Small intestine (tissue), 7 donors: ENCODE measurements around the gene B9D1. TPM values are rescaled to one million over a fixed set of nuclear protein-coding genes. Genes with fewer than 3 reads are reported as not detected.
"Not testable (repeated sequence)": the region's sequence is repeated elsewhere in the genome, so short reads cannot be mapped to it uniquely, and the experiment has no call there.

Source experiments
- DNase-seq, 2 donors: peaks; one replicate each; pipeline versions ENCODE4 v3.0.0 to v3.0.0-alpha.2; 2013
- FAIRE-seq: peaks from 2 replicates; lab custom pipeline; 2012; peaks lifted over from hg19 to GRCh38; lab: Jason Lieb, UNC
- H3K27ac ChIP-seq, 3 donors: one replicate each; pipeline ENCODE4 v1.5.1; 2013; ENCODE audit warnings: low read length in 2 of 3, mild to moderate bottlenecking in 2 of 3, control low read depth in 1 of 3, inconsistent platforms in 1 of 3, low read depth in 1 of 3, moderate library complexity in 1 of 3
- H3K27me3 ChIP-seq, 3 donors: one replicate each; pipeline ENCODE4 v1.6.1; 2013; ENCODE audit warnings: low read length in 3 of 3, inconsistent platforms in 1 of 3; ENCODE audit not compliant: control insufficient read depth in 3 of 3, insufficient read depth in 3 of 3
- H3K36me3 ChIP-seq, 3 donors: one replicate each; pipeline ENCODE4 v1.6.1; 2013; ENCODE audit warnings: low read length in 3 of 3, inconsistent platforms in 1 of 3, low read depth in 1 of 3, mild to moderate bottlenecking in 1 of 3, moderate library complexity in 1 of 3; ENCODE audit not compliant: control insufficient read depth in 3 of 3, insufficient read depth in 2 of 3
- H3K4me1 ChIP-seq, 3 donors: one replicate each; pipeline ENCODE4 v1.6.1; 2013; ENCODE audit warnings: low read length in 2 of 3, inconsistent platforms in 1 of 3, low read depth in 1 of 3, mild to moderate bottlenecking in 1 of 3, moderate library complexity in 1 of 3; ENCODE audit not compliant: control insufficient read depth in 3 of 3, insufficient read depth in 2 of 3
- H3K4me3 ChIP-seq, 3 donors: one replicate each; pipeline ENCODE4 v1.5.1; 2013; ENCODE audit warnings: low read length in 3 of 3, control low read depth in 1 of 3, inconsistent platforms in 1 of 3, low read depth in 1 of 3, mild to moderate bottlenecking in 1 of 3, moderate library complexity in 1 of 3
- H3K9me3 ChIP-seq, 2 donors: one replicate each; pipeline ENCODE4 v1.6.1; 2013; ENCODE audit warnings: low read depth in 1 of 2, low read length in 1 of 2; ENCODE audit not compliant: control insufficient read depth in 2 of 2, insufficient read depth in 1 of 2
- WGBS, 3 donors: extraction: QIAGEN DNeasy Blood & Tissue Kit; methylation state at CpG; one replicate each; pipeline ENCODE4 v1.1.7; 2013; 5-methylcytosine and 5-hydroxymethylcytosine counted together
- polyA plus RNA-seq, 4 donors: library from polyadenylated mRNA; stranded (reverse) in 3 of 4; unstranded in 1 of 4; fragments of 200-250 nt in 3 of 4; fragments of 120-200 nt in 1 of 4; gene quantifications; one replicate each; pipeline versions ENCODE4 v1.2.1 to v1.2.3, GENCODE V29; 2013
- donor health status: healthy with polysubstance abuse.
- donor health status: control.
- donor health status: control.
- donor health status: Bipolar disorder and iron deficiency.
- donor health status: healthy.

Gene B9D1
- polyA plus RNA-seq, 4 donors: 2.2 to 18.1 (median 12.9) TPM

GRCh38 chr17:19361944-19362276 lies 613 bp downstream of the B9D1 start:
- H3K4me1 ChIP-seq: peaks cover 0 to 5% (median 2%) of the 10 kb centered on the region in 3 donors
- H3K27ac ChIP-seq: peak overlapping the region in 1 of 3 donors; percentile 95
- 13 to 21% (median 18%) methylated on average over 12 to 16 of the region's 16 CpGs for WGBS, 3 donors
- H3K27me3 ChIP-seq: no peaks in the 10 kb centered on the region
- FAIRE-seq (no peak), DNase-seq (no peak)
- peaks cover 0 to 32% (median 0%) of the 10 kb centered on the region in 3 donors for H3K36me3 ChIP-seq
- H3K4me3 ChIP-seq: peak overlapping the region; percentile 47 to 76 (median 71)
- H3K9me3 ChIP-seq: no peaks in the 10 kb centered on the region

GRCh38 chr17:19361326-19361725 lies 1.2 kb downstream of the B9D1 start:
- Histone ChIP-seq H3K4me1 (peaks cover 0 to 5% (median 2%) of the 10 kb centered on the region in 3 donors), H3K4me3 (no peak overlapping the region), H3K36me3 (peaks cover 0 to 35% (median 0%) of the 10 kb centered on the region in 3 donors), H3K27me3 (no peaks in the 10 kb centered on the region), H3K27ac (no peak overlapping the region), H3K9me3 (no peaks in the 10 kb centered on the region)
- FAIRE-seq: no peak
- DNase-seq: no peak
- 75 to 79% (median 77%) methylated on average over 6 of the region's 6 CpGs for WGBS, 3 donors

DNA sequence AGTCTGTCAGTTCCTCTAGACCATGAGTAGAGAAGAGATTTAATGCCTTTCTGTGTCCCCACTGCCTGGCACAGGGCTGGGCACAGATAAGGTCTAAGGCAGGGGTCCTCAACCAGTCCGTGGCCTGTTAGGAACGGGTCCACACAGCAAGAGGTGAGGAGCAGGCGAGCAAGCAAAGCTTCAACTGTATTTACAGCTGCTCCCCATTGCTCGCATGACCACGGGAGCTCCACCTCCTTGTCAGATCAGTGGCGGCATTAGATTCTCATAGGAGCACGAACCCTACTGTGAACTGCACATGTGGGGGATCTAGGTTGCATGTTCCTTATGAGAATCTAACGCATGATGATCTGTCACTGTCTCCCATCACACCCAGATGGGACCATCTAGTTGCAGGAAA lies 1.8 kb downstream of the B9D1 start:
- H3K9me3 ChIP-seq: no peaks in the 10 kb centered on the region
- DNase-seq (no peak), FAIRE-seq (no peak)
- no peak overlapping the region for H3K4me3 ChIP-seq
- peaks cover 0 to 5% (median 2%) of the 10 kb centered on the region in 3 donors for H3K4me1 ChIP-seq
- H3K27me3 ChIP-seq: no peaks in the 10 kb centered on the region
- peaks cover 0 to 37% (median 0%) of the 10 kb centered on the region in 3 donors for H3K36me3 ChIP-seq
- WGBS, 3 donors: 90 to 92% (median 90%) methylated on average over 8 of the region's 8 CpGs
- no peak overlapping the region for H3K27ac ChIP-seq

GRCh38 chr17:19359856-19360255 lies 2.7 kb downstream of the B9D1 start:
- 87 to 95% (median 93%) methylated on average over 4 to 5 of the region's 5 CpGs for WGBS, 3 donors
- Histone ChIP-seq H3K36me3 (peaks cover 0 to 37% (median 0%) of the 10 kb centered on the region in 3 donors), H3K4me3 (no peak overlapping the region), H3K4me1 (peaks cover 0 to 5% (median 2%) of the 10 kb centered on the region in 3 donors), H3K27ac (no peak overlapping the region), H3K27me3 (no peaks in the 10 kb centered on the region), H3K9me3 (no peaks in the 10 kb centered on the region)
- FAIRE-seq: no peak
- DNase-seq: no peak

DNA sequence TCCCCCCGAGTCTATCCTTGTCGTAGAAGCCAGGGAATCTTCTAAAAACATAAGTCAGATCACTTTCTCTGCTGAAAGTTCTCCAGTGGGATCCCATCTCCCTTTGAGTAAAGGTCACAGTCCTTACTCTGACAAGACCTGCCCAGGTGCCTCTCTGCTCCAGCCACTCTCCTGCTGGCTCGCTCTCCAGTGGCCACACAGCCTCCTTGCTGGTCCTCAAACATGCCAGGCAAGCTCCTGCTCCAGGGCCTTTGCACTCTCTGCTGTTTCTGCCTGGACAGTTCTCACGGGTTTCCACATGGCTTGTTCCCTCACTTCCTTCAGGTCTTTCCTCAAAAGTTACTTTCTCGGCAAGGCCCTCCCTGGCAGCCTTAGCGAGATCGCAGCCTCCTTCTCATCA lies 3.4 kb downstream of the B9D1 start:
- H3K4me1 ChIP-seq: peaks cover 0 to 5% (median 2%) of the 10 kb centered on the region in 3 donors
- no peak overlapping the region for H3K4me3 ChIP-seq
- DNase-seq (no peak), FAIRE-seq (no peak)
- no peak overlapping the region for H3K27ac ChIP-seq
- H3K9me3 ChIP-seq: no peaks in the 10 kb centered on the region
- WGBS, 3 donors: 79 to 88% (median 88%) methylated on average over 7 of the region's 7 CpGs
- peaks cover 0 to 37% (median 0%) of the 10 kb centered on the region in 3 donors for H3K36me3 ChIP-seq
- no peaks in the 10 kb centered on the region for H3K27me3 ChIP-seq

DNA sequence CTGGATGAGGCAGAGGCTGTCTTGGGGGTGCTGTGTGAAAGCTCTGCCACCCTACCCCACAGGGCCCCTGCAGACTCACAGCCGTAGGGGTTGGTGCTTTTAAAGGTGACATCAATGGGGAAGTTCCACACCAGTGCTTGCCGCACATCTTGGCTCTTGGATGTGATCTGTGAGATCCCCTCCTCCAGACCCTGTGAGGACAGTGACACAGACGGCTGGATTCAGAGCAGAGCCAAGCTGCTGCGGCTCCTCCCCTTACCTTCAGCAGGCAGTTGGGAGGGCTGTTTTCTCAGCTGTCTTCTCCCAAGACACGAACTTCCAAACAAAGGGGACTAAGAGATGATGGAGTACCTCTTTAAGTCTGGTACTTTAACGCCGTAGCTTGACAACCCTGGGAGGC lies 4.8 kb downstream of the B9D1 start:
- peaks cover 0 to 37% (median 0%) of the 10 kb centered on the region in 3 donors for H3K36me3 ChIP-seq
- no peaks in the 10 kb centered on the region for H3K9me3 ChIP-seq
- FAIRE-seq: no peak
- 69 to 82% (median 73%) methylated on average over 7 of the region's 7 CpGs for WGBS, 3 donors
- no peak for DNase-seq
- peaks cover 0 to 2% (median 0%) of the 10 kb centered on the region in 3 donors for H3K4me1 ChIP-seq
- no peaks in the 10 kb centered on the region for H3K27me3 ChIP-seq
- H3K4me3 ChIP-seq: no peak overlapping the region
- no peak overlapping the region for H3K27ac ChIP-seq

DNA sequence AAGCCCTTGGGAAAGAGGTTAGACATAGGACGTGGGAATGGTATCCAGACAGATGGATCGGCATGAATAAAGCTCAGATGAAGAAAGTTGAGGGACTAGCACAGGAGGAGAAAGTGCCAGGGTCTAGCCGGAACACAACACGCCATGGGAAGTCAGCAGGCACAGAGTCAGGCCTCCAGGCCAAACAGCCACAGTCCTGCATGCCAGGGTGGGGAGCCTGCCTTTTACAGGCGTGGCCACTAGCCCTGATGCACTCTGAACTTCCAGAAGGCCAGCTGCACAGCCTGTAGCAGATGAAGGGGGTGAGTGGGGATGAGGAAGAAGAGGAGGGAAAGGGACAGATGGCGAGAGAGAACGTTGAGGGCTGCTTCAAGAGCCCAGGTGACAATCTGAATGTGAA lies 5.2 kb downstream of the B9D1 start:
- H3K27ac ChIP-seq: no peak overlapping the region
- FAIRE-seq: no peak
- WGBS, 3 donors: 57 to 83% (median 67%) methylated on average over 7 of the region's 7 CpGs
- H3K36me3 ChIP-seq: peaks cover 0 to 37% (median 0%) of the 10 kb centered on the region in 3 donors
- H3K4me3 ChIP-seq: no peak overlapping the region
- H3K27me3 ChIP-seq: no peaks in the 10 kb centered on the region
- H3K4me1 ChIP-seq: peaks cover 0 to 2% (median 0%) of the 10 kb centered on the region in 3 donors
- DNase-seq: peak in 1 of 2 donors; percentile 32
- no peaks in the 10 kb centered on the region for H3K9me3 ChIP-seq

DNA sequence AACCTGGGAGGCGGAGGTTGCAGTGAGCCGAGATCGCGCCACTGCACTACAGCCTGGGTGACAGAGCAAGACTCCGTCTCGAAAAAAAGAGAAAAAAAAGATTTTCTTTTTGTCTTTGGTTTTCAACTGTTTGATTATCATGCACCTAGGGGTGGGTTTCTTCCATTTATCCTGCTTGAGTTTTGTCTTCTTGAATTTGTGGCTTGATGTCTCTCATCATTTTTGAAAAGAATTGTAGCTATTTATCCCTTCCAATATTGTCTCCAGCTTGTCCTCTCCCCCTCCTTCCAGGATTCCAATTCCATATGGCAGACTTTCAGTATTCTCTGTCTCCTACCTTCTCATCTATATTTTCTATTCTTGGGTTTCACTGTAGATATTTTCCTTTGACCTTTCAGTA lies 7.8 kb downstream of the B9D1 start:
- Histone ChIP-seq H3K36me3 (peaks cover 0 to 30% (median 0%) of the 10 kb centered on the region in 3 donors), H3K27ac (no peak overlapping the region), H3K4me1 (peaks cover 0 to 2% (median 0%) of the 10 kb centered on the region in 3 donors), H3K9me3 (no peaks in the 10 kb centered on the region), H3K4me3 (no peak overlapping the region), H3K27me3 (no peaks in the 10 kb centered on the region)
- FAIRE-seq (no peak), DNase-seq (no peak)
- WGBS, 3 donors: 76 to 80% (median 79%) methylated on average over 6 of the region's 6 CpGs

- WGBS, 3 donors: 94 to 97% (median 96%) methylated on average over 11 of the region's 11 CpGs
- not testable (repeated sequence) for H3K4me3 ChIP-seq, DNase-seq, H3K9me3 ChIP-seq, H3K4me1 ChIP-seq, H3K27me3 ChIP-seq, H3K27ac ChIP-seq, FAIRE-seq
- H3K36me3 ChIP-seq: peaks cover 0 to 20% (median 0%) of the 10 kb centered on the region in 3 donors
Observed at GRCh38 chr17:19353401-19353800, 9.1 kb downstream of the B9D1 start.
